CD4-positive, alpha-beta memory T cell (primary cell): ENCODE results near the gene RBPJ. TPM values are rescaled to one million over a fixed set of nuclear protein-coding genes. Genes with fewer than 3 reads are reported as not detected.
"Not testable (repeated sequence)": the region's sequence is repeated elsewhere in the genome, so short reads cannot be mapped to it uniquely, and the experiment has no call there.

Source experiments
- CTCF ChIA-PET: fragments of 350-600 bp; sonication (Branson Sonifier 250); formaldehyde crosslinking; loops from one replicate; lab custom pipeline; 2021; ENCODE audit warnings: inconsistent platforms; ENCODE audit not compliant: partially characterized antibody; lab: Charles Lee
- POLR2A ChIA-PET: fragments of 350-600 bp; sonication (Branson Sonifier 250); formaldehyde crosslinking; loops from one replicate; lab custom pipeline; 2021; ENCODE audit not compliant: partially characterized antibody; lab: Charles Lee
- DNase-seq, 5 donors: peaks; one replicate each; pipeline versions ENCODE4 v3.0.0 to v3.0.0-alpha.2; 2020 to 2022; ENCODE audit warnings: mixed read lengths in 1 of 5
- H3K27ac ChIP-seq: one replicate; pipeline ENCODE4 v1.7.0; 2013; ENCODE audit warnings: low read depth, low read length
- H3K27me3 ChIP-seq: 2 replicates; pipeline ENCODE4 v1.7.0; 2013; ENCODE audit warnings: mild to moderate bottlenecking, low read length, moderate library complexity; ENCODE audit not compliant: insufficient read depth
- H3K36me3 ChIP-seq: 2 replicates; pipeline ENCODE4 v1.7.0; 2013; ENCODE audit warnings: mild to moderate bottlenecking, low read length, moderate library complexity; ENCODE audit not compliant: insufficient read depth
- H3K4me1 ChIP-seq: 2 replicates; pipeline ENCODE4 v1.7.0; 2013; ENCODE audit warnings: mild to moderate bottlenecking, low read length, moderate library complexity; ENCODE audit not compliant: insufficient read depth
- H3K4me3 ChIP-seq, 2 donors: one replicate each; pipeline ENCODE4 v1.7.0; 2013; ENCODE audit warnings: low read length in 2 of 2, mild to moderate bottlenecking in 1 of 2
- H3K9me3 ChIP-seq, 2 donors: one replicate each; pipeline ENCODE4 v1.7.0; 2013; ENCODE audit warnings: low read length in 2 of 2, control low read depth in 1 of 2; ENCODE audit not compliant: control insufficient read depth in 1 of 2
- H3K27ac Mint-ChIP-seq, 7 donors: one replicate each; pipeline ENCODE4 v1.8.0; 2020 to 2021; ENCODE audit warnings: mixed read lengths in 7 of 7, mild to moderate bottlenecking in 6 of 7, inconsistent platforms in 3 of 7, moderate library complexity in 3 of 7
- H3K27me3 Mint-ChIP-seq, 2 donors: one replicate each; pipeline ENCODE4 v1.8.0; 2020 to 2021; ENCODE audit warnings: mixed read lengths in 2 of 2
- H3K36me3 Mint-ChIP-seq, 2 donors: one replicate each; pipeline ENCODE4 v1.8.0; 2020 to 2021; ENCODE audit warnings: mixed read lengths in 2 of 2, inconsistent platforms in 1 of 2, mild to moderate bottlenecking in 1 of 2
- H3K4me1 Mint-ChIP-seq, 4 donors: one replicate each; pipeline ENCODE4 v1.8.0; 2020 to 2021; ENCODE audit warnings: mixed read lengths in 4 of 4, mild to moderate bottlenecking in 1 of 4
- H3K4me3 Mint-ChIP-seq, 8 donors: one replicate each; pipeline ENCODE4 v1.8.0; 2020 to 2021; ENCODE audit warnings: mixed read lengths in 8 of 8, mild to moderate bottlenecking in 7 of 8, moderate library complexity in 6 of 8, inconsistent platforms in 3 of 8
- H3K9me3 Mint-ChIP-seq, 8 donors: one replicate each; pipeline ENCODE4 v1.8.0; 2020 to 2021; ENCODE audit warnings: mixed read lengths in 8 of 8, mild to moderate bottlenecking in 5 of 8, inconsistent platforms in 3 of 8, moderate library complexity in 1 of 8
- intact Hi-C: fragments of 100-400 bp; cut with micrococcal nuclease; formaldehyde crosslinking; loops from one replicate; pipeline ENCODE4 v1.15.1; 2023
- polyA plus RNA-seq, 2 donors: library from polyadenylated mRNA; unstranded; fragments of 300-500 nt; fragmentation: Illumina TruSeq; gene quantifications; one replicate each; pipeline ENCODE4 v1.2.3, GENCODE V29; 2021
- total RNA-seq, 2 experiments: library from RNA; stranded (reverse); gene quantifications; one replicate each; pipeline ENCODE4 v1.2.3, GENCODE V29; 2021

The RBPJ gene
- total and polyA plus RNA-seq, 4 experiments from 2014 or later: 75.2 to 96.3 (median 91.5) TPM

GRCh38 chr4:26388671-26389070 is 67.9 kb downstream of the RBPJ start:
- CTCF ChIA-PET: interaction anchor here (0.8 to 1.2 kb wide), 4 partner anchors 22 to 443 kb away, joined by 3 to 4 read pairs (median 3); no protein-coding TSS in a partner anchor
- DNase-seq: no peak
- H3K4me3 ChIP-seq: no peak overlapping the region
- H3K4me1 Mint-ChIP-seq: peaks cover 9 to 19% (median 13%) of the 10 kb centered on the region in 4 donors
- H3K36me3 ChIP-seq: no peaks in the 10 kb centered on the region
- H3K27me3 Mint-ChIP-seq: no peaks in the 10 kb centered on the region
- no peaks in the 10 kb centered on the region for H3K9me3 ChIP-seq
- H3K4me3 Mint-ChIP-seq: no peak overlapping the region
- H3K27ac ChIP-seq: no peak overlapping the region
- POLR2A ChIA-PET: no interaction called here
- H3K36me3 Mint-ChIP-seq: peaks cover 37 to 46% of the 10 kb centered on the region in 2 donors
- peaks cover 9% of the 10 kb centered on the region for H3K4me1 ChIP-seq
- H3K9me3 Mint-ChIP-seq: peaks cover 0 to 9% (median 0%) of the 10 kb centered on the region in 8 donors
- intact Hi-C loops: no loop called here
- no peaks in the 10 kb centered on the region for H3K27me3 ChIP-seq
- no peak overlapping the region for H3K27ac Mint-ChIP-seq

GRCh38 chr4:26397086-26397485 is 76.3 kb downstream of the RBPJ start:
- CTCF ChIA-PET: interaction anchor here (0.9 to 1.2 kb wide), 5 partner anchors 12 to 409 kb away, joined by 3 to 6 read pairs (median 5); no protein-coding TSS in a partner anchor
- Mint-ChIP-seq H3K27me3 (no peaks in the 10 kb centered on the region), H3K4me3 (peak overlapping the region in 1 of 8 donors; percentile 23), H3K4me1 (peaks cover 12 to 34% (median 14%) of the 10 kb centered on the region in 4 donors), H3K36me3 (peaks cover 15 to 21% of the 10 kb centered on the region in 2 donors), H3K27ac (peak overlapping the region in 4 of 7 donors; percentile 1 to 68 (median 48)), H3K9me3 (no peaks in the 10 kb centered on the region)
- intact Hi-C loops: no loop called here
- no peak overlapping the region for H3K4me3 ChIP-seq
- H3K4me1 ChIP-seq: no peaks in the 10 kb centered on the region
- no peaks in the 10 kb centered on the region for H3K27me3 ChIP-seq
- no peak overlapping the region for H3K27ac ChIP-seq
- POLR2A ChIA-PET: interaction anchor here (1.4 kb wide), 1 partner anchor 10 kb away, joined by 4 read pairs; no protein-coding TSS in a partner anchor
- DNase-seq: no peak
- H3K36me3 ChIP-seq: no peaks in the 10 kb centered on the region
- no peaks in the 10 kb centered on the region for H3K9me3 ChIP-seq

- H3K27ac Mint-ChIP-seq: no peak overlapping the region
- H3K9me3 ChIP-seq: no peaks in the 10 kb centered on the region
- H3K4me1 ChIP-seq: peaks cover 11% of the 10 kb centered on the region
- CTCF ChIA-PET: interaction anchor here (0.9 to 2.8 kb wide), 5 partner anchors 17 to 412 kb away, joined by 3 to 30 read pairs (median 4); no protein-coding TSS in a partner anchor
- H3K4me3 ChIP-seq: no peak overlapping the region
- H3K36me3 ChIP-seq: no peaks in the 10 kb centered on the region
- intact Hi-C loops: no loop called here
- POLR2A ChIA-PET: no interaction called here
- peaks cover 18 to 19% of the 10 kb centered on the region in 2 donors for H3K36me3 Mint-ChIP-seq
- H3K27me3 Mint-ChIP-seq: no peaks in the 10 kb centered on the region
- H3K27me3 ChIP-seq: no peaks in the 10 kb centered on the region
- H3K27ac ChIP-seq: no peak overlapping the region
- no peak overlapping the region for H3K4me3 Mint-ChIP-seq
- DNase-seq: peak in 2 of 5 donors; percentile 5 to 9
- peaks cover 25 to 48% (median 31%) of the 10 kb centered on the region in 4 donors for H3K4me1 Mint-ChIP-seq
- H3K9me3 Mint-ChIP-seq: peaks cover 0 to 2% (median 0%) of the 10 kb centered on the region in 8 donors
Observed at GRCh38 chr4:26400132-26400531, 79.3 kb downstream of the RBPJ start.

GRCh38 chr4:26402017-26402416 is 81.2 kb downstream of the RBPJ start:
- H3K4me3 Mint-ChIP-seq: not testable (repeated sequence)

GRCh38 chr4:26402458-26402857 is 81.6 kb downstream of the RBPJ start:
- intact Hi-C loops: no loop called here
- CTCF ChIA-PET: interaction anchor here (2.6 to 2.8 kb wide), 2 partner anchors 72 to 414 kb away, joined by 11 to 30 read pairs; no protein-coding TSS in a partner anchor
- Mint-ChIP-seq H3K27ac (peak overlapping the region in 4 of 7 donors; percentile 2 to 54 (median 23)), H3K27me3 (no peaks in the 10 kb centered on the region), H3K4me3 (no peak overlapping the region), H3K9me3 (peaks cover 3 to 20% (median 9%) of the 10 kb centered on the region in 8 donors), H3K36me3 (peaks cover 25 to 34% of the 10 kb centered on the region in 2 donors), H3K4me1 (peaks cover 14 to 29% (median 19%) of the 10 kb centered on the region in 4 donors)
- POLR2A ChIA-PET: no interaction called here
- Histone ChIP-seq H3K27me3 (no peaks in the 10 kb centered on the region), H3K9me3 (peaks cover 0 to 9% of the 10 kb centered on the region in 2 donors), H3K36me3 (peaks cover 12% of the 10 kb centered on the region), H3K4me3 (no peak overlapping the region), H3K27ac (no peak overlapping the region), H3K4me1 (peaks cover 11% of the 10 kb centered on the region)
- DNase-seq: no peak

More at GRCh38 chr4:26402017-26402416, 81.2 kb downstream of the RBPJ start:
- H3K27ac ChIP-seq, POLR2A ChIA-PET, H3K9me3 ChIP-seq, H3K27me3 Mint-ChIP-seq, H3K4me3 ChIP-seq, intact Hi-C loops, DNase-seq, H3K27me3 ChIP-seq: not testable (repeated sequence)
- Histone ChIP-seq H3K4me1 (peaks cover 11% of the 10 kb centered on the region), H3K36me3 (peaks cover 10% of the 10 kb centered on the region)
- Mint-ChIP-seq H3K27ac (peak overlapping the region in 2 of 7 donors; percentile 19 to 48), H3K36me3 (peaks cover 21 to 30% of the 10 kb centered on the region in 2 donors), H3K4me1 (peaks cover 15 to 31% (median 20%) of the 10 kb centered on the region in 4 donors), H3K9me3 (peaks cover 3 to 15% (median 7%) of the 10 kb centered on the region in 8 donors)
- CTCF ChIA-PET: interaction anchor here (1.1 to 2.8 kb wide), 3 partner anchors 9 to 414 kb away, joined by 6 to 30 read pairs (median 11); no protein-coding TSS in a partner anchor

- peaks cover 3 to 20% (median 9%) of the 10 kb centered on the region in 8 donors for H3K9me3 Mint-ChIP-seq
- Histone ChIP-seq H3K4me3 (no peak overlapping the region), H3K9me3 (peaks cover 0 to 9% of the 10 kb centered on the region in 2 donors), H3K4me1 (peaks cover 11% of the 10 kb centered on the region), H3K27me3 (no peaks in the 10 kb centered on the region), H3K36me3 (peaks cover 12% of the 10 kb centered on the region), H3K27ac (no peak overlapping the region)
- peak overlapping the region in 3 of 7 donors; percentile 9 to 81 (median 39) for H3K27ac Mint-ChIP-seq
- no peaks in the 10 kb centered on the region for H3K27me3 Mint-ChIP-seq
- intact Hi-C loops: no loop called here
- DNase-seq: no peak
- peaks cover 14 to 29% (median 19%) of the 10 kb centered on the region in 4 donors for H3K4me1 Mint-ChIP-seq
- ChIA-PET POLR2A (interaction anchor here (1.6 kb wide), 1 partner anchor 322 kb away, joined by 3 read pairs; no protein-coding TSS in a partner anchor), CTCF (interaction anchor here (1.1 to 12.1 kb wide), 4 partner anchors 8 to 416 kb away, joined by 3 to 300 read pairs (median 5); no protein-coding TSS in a partner anchor)
- H3K4me3 Mint-ChIP-seq: no peak overlapping the region
- peaks cover 21 to 25% of the 10 kb centered on the region in 2 donors for H3K36me3 Mint-ChIP-seq
Observed at GRCh38 chr4:26404743-26405206, 84.0 kb downstream of the RBPJ start.
